Measurements from ENCODE around the gene SMC5.

DNA sequence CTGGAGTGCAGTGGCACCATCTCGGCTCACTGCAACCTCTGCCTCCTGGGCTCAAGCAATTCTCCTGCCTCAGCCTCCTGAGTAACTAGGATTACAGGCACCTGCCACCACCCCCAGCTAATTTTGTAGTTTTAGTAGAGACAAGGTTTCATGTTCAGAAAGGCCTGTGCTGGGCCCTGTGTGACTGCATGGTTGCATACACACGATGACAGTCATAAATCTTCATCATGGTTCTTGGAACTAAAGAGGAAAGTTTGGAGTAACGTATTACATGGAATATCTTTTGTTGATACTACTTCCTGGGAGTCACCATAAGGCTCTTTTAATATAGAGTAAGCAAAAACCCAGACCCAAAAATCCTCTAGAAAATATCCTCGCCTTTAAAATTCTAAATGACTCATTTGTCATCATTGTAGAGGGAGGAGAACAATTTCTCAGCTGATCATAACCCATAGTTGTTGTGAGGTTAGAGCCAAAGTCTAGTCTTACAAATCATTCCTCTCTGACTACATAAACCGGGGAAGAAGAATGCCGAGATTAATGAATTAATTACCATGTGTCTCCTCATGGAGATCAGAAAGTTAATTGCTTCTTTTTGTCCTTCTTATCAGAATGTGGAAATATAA lies 108.6 kb downstream of the SMC5 start:
- TF ChIP-seq, protein P1, sequence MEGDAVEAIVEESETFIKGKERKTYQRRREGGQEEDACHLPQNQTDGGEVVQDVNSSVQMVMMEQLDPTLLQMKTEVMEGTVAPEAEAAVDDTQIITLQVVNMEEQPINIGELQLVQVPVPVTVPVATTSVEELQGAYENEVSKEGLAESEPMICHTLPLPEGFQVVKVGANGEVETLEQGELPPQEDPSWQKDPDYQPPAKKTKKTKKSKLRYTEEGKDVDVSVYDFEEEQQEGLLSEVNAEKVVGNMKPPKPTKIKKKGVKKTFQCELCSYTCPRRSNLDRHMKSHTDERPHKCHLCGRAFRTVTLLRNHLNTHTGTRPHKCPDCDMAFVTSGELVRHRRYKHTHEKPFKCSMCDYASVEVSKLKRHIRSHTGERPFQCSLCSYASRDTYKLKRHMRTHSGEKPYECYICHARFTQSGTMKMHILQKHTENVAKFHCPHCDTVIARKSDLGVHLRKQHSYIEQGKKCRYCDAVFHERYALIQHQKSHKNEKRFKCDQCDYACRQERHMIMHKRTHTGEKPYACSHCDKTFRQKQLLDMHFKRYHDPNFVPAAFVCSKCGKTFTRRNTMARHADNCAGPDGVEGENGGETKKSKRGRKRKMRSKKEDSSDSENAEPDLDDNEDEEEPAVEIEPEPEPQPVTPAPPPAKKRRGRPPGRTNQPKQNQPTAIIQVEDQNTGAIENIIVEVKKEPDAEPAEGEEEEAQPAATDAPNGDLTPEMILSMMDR (IDR thresholded peaks at IDR 0.05; ENCODE audit: insufficient read depth, low read depth, low read length) = no peak
- no peak for TF ChIP-seq EZH2 (IDR thresholded peaks at IDR 0.05; ENCODE audit: insufficient read depth, low read length)
